ENCODE measurements around the gene SPEF2.

SPEF2 gene

DNA sequence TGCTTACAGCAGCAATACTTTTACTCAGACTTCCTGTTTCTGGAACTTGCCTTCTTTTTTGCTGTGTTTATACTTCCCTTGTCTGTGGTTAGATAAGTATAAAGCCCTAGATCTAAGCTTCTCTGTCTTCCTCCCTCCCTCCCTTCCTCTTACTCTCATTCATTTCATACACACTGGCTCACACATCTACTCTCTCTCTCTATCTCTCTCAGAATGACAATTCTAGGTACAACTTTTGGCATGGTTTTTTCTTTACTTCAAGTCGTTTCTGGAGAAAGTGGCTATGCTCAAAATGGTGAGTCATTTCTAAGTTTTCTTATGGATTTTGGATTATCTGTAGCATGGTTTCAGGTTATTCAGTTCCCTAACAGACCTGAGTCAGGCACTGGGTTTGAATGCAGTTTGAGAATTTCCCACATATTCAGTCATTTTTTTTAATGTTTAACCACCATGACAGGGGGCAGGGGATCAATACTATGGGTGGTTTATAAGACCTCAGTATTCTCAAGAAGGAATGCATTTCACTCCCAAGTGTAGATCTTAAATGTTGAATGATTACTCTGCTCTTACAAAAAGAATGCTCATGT, 239.2 kb downstream of the SPEF2 start, which contains the start of gene IL7R:
TSS of gene IL7R (plus strand) at position 127 of the 587 bp plus-strand sequence. CDS start at position 214, 87 bp downstream.
- no peak for DNase-seq

DNA sequence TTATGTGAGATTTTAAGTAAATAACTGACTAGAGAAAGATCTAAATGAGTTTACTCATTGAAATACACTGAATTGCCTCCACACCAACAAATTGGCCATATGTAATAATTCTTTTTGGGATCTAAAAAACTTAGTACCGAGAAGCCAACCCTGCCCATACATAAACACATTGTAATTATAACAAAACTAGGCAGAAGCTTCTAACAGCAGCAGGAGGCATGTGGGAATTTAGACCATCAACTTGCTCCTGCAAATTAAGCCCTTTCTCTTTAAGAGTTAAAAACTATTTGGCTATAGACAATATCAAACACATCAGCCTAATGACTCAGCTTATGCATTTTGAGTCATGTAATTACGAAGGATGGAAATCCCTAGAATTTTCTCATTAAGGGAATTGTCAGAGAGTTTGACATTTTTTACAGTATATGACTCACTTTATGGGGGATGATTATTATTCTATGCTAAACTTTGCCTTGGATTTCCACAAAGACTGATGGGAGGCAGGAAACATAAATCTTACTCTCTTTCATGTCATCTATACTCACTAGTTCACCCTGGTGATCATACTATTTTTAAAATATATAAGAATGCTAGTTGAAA, 240.0 kb downstream of the SPEF2 start:
- DNase-seq, result no peak

DNA sequence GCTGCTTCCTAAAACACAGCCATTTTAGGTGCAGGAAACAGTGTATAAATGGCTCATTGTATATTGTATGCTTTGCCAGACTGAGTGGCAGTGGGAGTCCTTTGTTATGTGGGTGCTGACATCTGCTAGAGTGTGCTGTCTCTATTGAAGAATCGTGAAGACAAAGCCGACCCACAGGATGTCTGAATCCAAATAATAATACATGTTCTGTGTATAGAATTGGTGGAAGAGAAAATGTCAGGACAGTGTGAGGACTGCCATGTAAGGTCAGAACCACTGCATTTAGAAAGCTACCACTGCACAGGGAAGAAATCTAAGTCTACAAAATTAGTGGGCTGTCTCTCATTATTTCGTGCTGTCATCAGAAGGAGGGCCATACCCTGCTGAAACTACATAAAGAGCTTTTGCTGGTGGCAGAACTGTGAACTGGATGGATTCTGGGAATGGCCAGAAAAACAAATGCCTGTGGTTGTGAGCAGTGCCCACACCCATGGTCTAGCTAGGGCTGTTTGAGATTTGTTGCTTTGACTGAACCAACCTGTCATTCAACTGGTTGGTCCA, 241.5 kb downstream of the SPEF2 start:
- DNase-seq, result no peak

DNA sequence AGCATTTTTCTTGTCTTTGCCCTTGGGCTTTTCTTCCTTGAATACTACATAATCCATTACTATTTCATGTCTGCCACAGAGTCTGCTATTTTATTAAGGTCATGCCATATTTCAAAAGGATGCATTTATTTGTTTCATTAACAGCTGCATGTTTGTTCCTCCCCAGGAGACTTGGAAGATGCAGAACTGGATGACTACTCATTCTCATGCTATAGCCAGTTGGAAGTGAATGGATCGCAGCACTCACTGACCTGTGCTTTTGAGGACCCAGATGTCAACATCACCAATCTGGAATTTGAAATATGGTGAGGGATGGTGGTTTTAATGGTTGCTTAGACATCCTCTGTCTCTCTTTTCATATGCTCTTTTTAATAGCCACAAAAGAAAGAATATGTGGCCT, 243.0 kb downstream of the SPEF2 start:
- DNase-seq, result no peak

DNA sequence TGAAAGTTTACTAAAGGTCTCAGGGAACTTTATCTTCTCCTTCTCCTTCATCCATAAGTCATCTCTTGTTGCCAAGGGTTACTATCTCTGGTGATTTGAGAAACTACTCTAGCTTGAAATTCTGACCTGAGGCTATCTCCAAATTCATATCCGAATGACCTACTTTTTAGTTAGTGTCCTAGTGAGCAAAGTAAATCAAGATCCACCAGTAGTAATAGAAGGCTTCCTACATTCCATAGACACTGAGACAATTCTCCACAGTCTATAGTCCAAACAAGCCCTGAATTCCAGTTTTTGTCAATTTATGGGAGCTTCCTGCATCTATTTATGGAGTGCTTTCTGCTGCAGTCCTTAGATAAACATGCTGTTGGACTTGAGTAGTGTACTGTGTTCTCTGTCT, 244.1 kb downstream of the SPEF2 start:
- DNase-seq, result no peak

DNA sequence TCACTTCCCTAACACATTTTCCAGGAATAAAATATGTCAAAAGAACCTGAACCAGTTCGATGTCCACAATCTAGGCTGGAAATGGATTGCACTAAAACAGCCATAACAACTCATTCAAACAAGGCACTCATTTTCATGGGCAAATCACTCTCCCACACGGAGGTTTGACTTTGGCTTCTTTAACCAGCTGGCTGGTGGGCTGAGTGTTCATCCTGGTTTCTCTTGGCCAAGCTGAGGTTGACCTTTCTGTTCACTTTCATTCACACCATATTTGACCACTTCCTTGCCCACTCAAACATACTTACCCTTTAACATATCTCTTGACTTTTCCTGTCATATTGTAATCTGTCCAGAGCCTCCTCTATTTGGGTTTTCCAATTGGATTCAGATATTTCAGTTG, 244.5 kb downstream of the SPEF2 start:
- DNase-seq, result no peak

DNA sequence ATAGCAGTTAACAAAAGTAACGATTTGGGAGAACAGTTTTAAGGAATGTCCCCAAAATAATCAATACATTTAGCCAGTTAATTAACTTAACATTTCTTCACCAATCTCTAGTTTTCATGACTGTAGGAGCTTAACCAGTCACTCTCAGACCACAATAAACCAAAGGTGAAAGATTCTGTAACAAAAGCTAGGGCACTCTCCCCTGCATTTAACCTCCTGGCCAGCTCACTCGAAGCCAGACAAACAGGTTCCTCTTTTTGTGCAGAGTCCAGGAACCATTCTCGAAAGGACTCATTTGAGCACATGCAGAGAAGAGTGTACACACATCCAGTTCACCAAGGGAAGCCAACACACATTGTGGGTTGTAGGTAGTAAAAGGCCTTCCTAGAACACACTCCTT, 245.5 kb downstream of the SPEF2 start:
- DNase-seq, result no peak
